Dermis blood vessel endothelial cell (primary cell): ENCODE results near the gene CHN1. TPM values are rescaled to one million over a fixed set of nuclear protein-coding genes. Genes with fewer than 3 reads are reported as not detected.

Experiments used
- DNase-seq: peaks from one replicate; pipeline ENCODE4 v3.0.0; 2010
- total RNA-seq: library from RNA; depleted of rRNA; stranded (reverse); fragments of >200 nt; gene quantifications from 2 replicates; pipeline ENCODE4 v1.2.3, GENCODE V29; 2014

CHN1 gene
- total RNA-seq, 1 donor from 2014 or later = 18.5 TPM

DNA sequence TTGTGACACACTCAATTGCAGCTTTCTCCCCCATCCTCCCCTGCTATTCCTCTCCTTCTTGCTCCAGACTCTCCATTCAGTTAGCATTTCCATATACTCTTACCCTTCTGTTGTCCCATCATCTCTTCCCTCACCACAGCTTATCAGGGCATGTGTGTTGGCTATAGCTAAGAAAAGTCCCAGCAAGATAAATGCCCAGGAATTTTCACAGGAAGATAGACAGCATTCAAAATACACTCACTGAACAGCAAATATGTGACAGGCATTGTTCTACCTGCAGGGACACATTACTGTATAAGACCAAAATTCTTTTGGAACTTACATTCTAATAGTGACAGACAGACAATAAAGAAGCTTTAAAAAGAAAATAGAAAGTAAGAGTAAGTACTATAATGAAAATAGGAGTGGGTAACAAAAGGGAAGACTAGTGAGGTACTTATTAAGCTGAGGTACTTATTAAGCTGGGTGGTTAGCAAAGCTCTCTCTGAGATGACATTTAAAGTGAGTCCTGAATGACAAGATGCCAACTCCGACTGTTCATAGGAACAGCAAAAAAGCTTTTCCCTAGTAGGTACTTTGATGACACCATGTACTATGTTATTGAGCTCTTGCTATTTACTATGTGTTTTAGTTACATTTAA is 86.2 kb downstream of the CHN1 start:
- DNase-seq = no peak

DNA sequence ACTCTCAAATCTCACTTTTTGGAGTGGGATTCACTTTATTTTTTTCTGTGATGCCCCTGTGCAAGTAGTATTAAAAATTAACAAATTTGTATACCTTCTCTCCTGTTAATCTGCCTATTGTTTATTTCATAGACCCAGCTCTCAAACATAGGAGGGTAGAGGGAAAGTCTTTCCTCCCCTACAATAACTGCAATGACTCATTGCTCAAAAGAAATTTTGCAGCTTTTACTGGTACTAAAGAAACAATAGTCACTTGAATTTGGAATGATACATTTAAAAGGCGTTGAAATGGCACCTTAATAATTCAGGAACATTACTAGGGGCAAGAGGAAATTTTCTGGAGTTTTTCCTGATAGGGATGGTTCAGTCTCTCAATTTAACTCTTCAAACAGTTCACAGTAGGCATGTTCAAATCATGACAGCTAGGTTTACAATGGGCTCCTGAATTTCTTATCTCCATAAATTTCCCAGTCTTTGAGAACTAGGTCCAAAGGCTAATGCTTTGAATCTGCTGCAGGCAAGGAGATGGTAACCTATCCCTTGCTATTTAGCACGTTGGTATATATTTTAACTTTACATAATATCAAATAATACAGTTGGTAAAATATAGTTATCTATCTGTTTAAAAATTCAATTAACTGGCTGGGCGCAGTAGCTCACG is 88.8 kb downstream of the CHN1 start:
- DNase-seq = peak; percentile 19

DNA sequence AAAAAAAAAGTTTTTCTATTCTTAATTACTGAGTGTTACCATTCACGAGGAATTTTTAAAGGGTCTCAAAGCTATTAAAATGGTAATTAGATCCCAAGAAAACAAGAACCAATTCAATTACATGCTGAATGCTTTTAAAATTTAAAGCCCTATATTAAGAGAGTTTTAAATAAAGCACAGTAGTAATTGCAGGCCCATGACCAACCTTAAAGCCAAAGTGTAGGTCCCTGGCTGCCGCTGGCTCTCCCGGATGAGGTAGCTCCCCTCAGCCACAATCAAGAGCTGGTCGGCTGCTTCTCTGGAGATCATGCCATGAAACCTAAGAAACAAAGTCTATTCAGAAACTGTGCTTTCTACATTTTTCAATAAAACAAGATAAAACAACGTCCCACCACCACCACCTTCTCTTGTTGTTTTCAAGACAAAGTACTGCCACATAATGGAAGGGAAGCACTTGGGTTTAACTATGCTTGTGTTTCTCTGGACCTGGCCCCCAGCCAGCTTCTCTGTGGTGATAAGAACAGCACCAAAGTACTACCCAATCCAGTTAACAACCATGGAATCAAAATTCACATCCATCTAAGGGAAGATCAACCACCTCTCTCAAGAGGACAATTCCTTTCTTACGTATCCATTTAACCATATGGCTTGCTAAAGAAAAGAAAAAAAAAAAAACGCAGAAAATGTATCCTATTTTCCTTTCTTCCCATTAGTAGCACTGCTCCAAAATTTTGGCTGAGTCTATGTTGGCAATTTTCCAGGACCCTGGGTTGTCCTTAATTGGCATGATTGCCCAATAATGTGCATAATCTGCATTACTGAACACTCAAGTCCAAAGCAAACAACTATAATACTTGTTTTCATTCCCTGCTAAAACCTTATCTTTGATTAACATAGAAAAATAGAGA is 90.1 kb downstream of the CHN1 start:
- peak; percentile 45 for DNase-seq

DNA sequence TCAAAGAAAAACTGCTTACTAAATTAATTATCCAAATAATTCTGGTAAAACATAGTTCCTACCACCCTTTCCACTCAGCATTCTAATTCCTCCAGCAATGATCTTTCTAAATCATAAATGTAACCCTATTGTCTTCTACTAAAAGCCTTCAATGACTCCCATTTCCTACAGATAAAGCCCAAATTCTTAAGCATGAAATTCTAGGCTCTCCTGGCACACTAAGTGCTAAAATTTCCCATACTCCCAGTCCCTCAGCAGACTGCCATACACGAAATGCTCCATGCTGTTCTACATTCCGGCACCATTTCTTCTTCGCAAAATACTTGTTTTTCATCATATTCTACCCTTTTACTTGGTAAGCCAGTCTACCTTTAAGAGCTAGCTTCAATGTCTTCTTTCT is 96.9 kb downstream of the CHN1 start:
- DNase-seq = no peak

DNA sequence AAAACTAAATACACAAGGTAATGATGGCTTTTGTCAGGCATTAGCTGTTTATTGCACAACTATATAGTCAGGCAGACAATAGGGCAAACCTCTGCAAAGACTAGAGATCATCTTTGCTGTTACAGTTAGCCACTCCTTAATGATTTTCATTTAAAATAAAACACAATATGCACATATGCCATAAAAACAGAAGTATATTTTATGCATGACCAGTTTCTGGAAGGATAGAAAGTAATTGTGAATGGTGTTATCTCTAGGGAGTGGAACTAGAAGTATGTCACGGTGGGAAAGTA is 102.0 kb downstream of the CHN1 start:
- DNase-seq = no peak

DNA sequence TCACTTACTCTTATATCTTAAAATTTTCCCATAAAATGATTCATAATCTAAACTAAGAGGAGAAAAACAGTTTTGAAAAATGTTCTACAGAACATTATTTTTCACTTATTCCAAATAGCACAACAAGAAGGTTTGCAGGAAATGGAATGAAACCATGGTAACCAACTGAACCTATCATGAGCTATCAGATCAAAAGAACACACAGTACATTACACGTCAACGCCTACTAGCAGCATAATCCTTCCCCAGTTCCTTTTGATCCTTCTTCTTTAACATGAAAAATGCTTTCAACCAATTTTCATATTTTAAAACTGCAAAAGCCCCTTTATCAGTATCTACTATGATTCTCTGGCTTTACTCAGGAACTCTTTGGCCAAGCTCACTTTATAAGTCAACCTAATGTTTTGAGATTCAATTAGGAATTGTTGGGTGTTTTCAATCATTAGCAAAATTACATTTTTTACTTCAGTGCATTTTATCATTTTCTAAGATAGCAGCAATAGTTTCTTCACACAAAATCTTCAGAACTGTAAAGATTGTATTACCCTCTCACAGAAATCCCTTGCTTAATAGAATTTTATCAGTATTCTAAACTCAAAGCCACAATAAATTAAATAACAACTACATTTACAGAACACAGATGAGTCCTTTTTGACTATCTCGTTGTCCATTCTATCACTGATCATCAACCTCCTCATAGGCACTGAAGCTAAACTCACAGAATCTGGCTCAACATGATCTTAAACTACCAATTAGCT is 102.5 kb downstream of the CHN1 start:
- DNase-seq = peak; percentile 60

DNA sequence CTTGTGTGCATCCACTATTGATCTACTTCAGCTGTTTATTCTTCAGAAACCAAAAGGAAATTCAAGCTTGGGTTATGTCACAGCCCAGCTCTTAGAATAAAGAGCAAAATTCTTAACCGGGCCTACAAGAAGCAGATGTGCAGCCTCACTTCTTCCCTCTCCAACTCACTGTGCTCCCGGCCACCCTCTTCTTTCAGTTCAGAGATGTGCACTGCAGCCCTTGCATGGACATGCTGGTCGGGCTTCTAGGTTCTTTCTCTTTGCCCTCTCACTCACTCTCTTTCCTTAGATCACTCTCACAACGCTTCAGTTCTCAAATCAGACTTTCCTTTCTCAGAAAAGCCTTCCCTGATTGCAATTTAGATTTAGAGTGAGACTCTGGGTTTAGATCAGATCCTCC is 104.1 kb downstream of the CHN1 start:
- no peak for DNase-seq

DNA sequence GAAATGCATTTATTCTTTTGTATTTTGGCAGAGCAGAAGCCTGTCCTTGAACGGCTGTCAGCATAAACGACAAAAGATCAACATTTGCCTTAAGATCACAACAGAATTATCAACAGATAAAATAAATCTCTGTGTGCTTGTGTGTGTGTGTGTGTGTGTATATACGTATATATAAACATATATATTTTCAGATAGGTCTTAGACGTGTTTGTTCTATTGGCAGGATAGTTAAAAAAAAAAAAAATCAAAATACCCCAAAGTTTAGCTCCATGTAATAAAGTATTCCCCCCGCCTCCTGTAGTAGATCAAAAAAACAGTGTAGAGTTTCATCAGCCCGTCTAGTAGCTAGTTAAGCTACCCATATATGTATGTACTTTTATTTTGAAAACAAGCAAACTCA is 107.9 kb downstream of the CHN1 start:
- DNase-seq = no peak

DNA sequence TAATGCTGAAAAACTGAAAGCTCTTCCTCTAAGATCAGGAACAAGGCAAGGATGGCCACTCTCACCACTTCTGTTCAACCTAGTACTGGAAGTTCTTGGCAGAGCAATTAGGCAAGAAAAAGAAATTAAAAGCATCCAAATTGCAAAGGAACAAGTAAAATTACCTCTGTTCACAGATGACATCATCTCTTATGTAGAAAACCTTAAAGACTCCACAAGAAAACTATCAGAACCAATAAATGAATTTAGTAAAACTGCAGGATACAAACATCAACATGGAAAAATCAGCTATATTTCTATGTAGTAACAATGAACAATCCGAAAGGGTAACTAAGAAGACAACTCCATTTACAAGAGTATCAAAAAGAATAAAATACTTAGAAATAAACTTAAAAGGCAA is 112.2 kb downstream of the CHN1 start:
- DNase-seq = no peak

DNA sequence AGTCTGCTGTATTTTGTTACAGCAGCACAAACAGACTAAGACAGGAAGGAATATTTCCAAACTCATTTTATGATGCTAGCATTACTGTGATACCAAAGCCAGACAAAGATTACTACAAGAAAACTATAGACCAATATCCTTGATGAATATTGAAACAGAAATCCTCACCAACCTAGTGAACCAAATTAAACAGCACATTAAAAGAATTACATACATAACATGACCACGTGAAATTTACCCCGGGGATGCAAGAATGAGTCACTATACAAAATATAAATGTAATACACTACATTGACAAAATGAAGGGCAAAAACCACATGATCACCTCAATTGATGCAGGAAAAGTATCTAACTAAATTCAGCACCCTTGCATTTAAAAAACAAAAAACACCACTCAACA is 112.6 kb downstream of the CHN1 start:
- no peak for DNase-seq

DNA sequence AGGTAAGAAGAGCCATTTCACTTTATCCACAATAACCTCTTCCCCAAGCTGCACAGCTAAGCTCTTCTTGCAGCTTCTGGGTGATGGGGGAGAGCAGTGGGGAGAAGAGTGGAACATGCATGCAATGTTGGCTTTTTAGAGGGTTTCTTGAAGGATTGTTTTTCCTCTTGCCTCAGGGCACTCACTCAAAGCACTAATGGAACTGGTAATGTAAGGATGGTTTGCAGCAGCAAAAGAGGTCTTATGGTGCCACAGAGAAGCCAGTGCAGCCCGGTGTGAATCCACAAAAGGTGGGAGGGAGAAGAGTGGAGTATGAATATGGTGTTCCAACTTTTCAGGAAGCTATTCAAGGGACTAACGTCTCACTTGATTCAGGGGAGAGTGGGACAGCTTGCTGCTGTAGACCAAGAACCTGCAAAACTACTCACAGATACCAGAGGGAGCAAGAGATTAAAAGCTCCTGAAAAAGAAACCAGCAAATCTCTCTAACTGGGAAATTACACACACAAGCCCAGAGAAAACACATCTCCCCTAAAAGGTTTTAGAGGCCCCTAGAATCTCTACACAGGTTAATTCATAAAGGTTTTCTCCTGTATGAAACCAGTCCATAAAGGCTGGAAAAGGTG is 116.4 kb downstream of the CHN1 start:
- DNase-seq = no peak

DNA sequence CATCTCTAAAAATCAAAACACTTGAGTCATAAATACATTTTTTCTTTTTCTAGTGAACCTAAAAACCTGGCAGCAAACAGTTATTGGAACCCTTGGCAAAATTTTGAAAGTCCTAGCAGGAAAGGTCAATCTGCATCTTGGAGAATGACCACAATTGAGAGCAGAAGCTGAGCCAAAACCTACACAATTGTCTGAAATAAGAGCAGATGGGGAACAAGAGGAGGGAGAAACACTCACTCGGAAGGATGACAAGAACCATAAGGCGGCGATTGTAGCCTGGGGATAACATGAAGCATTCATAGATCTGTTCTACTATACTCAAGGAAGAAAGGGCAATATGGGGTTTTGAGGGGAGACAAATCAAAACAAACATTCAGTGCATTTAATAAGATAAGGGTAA is 117.0 kb downstream of the CHN1 start:
- no peak for DNase-seq

DNA sequence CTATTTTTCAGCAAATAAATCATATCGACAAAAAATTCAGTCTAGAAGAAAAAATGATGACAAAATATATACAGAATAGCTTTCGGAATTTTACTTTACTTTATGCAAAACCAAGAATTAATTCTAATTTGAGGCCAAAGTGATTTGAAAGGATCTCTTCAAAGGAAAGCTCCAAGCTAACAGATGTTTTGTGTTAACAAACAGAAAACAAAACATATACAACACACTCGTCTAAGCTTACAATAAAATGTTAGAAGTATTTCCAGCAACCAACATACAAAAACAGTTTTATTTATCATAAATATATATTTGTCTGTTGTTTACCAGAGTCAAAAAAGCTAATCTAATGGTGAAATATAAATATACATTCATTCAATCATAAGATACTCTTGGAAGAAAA is 122.8 kb downstream of the CHN1 start:
- no peak for DNase-seq

DNA sequence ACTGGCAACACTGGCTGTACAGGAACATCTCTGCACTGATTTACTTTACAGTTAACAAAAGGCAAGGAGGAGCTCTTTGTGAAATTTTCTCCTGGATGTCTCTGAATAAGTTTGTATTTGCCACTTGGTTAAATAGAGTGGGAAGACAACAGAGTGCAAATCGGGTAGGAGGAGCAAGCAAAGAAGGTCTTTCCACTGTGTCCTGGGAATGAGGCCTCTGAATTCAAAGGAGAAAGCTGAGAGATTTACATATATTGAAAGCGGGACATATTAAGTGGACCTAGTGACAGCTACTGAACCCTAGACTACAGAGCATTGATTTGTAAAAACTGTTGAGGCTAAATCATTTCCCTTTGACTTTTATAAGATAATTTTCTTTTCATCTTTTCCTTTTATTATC is 123.5 kb downstream of the CHN1 start:
- DNase-seq = no peak

DNA sequence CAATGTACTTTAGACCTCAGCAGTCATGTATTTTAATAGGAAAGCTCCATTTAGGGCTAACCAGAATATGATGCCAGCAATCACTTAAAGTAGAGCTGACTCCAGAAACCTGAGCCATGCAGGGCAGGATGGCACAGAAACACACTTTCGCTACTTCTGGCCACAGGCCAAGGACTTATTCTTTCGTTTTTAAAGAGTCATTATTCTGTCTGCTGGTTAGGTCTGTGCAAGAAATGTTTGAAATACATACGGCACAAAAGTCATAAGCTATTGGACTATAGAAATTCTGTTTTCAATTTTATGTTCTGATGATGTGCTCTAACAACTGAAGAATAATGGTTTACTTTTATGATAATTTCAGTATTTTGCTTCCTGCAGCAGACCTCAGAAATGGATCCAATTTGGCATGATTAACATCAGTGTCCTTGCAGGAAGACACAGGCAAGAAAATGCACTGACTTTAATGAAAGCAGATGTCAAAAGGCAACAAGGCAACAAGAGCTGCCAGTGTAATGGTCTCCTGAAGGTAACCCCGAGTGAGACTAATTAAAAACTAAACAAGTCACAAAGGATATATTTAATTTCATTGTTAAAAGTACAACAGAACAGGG is 126.5 kb downstream of the CHN1 start:
- DNase-seq = peak; percentile 72

DNA sequence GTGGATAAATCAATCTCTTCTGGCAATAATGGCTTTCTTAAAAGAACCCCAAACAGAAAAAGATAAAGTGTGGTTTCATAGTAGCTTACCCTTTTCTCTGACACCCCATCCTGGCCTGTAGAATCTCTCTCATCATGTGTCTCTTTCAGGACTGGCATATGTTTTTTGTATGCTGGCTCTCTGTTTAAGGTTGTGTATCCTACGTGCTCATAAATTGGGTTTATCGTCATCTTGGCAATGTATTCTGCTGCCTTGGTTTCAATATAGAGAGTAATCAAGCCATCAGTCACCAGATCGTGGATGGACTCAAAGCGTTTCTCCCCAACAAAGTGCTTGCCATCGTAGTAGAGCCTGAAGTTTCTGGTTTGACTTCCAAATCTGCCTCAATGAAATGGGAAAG is 127.4 kb downstream of the CHN1 start:
- DNase-seq = no peak

DNA sequence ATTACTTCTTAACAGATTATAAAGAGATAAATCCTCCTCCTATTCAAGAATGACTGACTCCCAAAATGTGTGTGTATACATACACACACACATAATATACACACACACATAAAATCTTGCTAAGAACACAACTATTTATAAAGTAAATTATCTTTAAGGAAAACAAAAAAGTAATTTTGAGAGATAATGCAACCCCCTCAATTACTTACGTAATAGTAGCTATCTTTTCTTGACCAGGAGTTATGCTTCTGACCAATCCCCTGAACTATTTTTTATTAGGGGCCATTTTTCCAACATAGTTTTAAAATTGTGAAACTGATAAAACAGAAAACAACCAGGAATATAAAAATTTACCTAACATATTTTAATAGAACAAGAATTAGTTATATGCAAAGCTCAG is 127.9 kb downstream of the CHN1 start:
- DNase-seq = no peak

DNA sequence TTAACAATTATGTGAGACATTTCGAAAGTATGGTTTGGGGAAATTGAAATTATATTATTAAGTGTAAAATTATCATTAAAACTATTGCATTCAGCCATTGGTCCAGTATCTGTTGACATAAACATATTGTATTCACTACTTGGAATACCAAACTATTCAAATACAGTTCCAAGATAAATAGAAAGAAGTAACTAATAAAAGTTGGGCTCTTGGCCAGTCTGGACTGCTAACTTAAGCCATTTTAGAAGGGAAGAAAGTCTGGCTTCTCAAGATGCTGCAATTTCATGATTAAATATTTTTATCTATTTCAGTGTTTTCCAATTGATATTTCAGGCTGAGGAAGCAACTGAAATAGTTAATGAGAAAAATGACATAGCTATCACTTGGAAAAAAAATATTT is 131.1 kb downstream of the CHN1 start:
- DNase-seq = no peak

DNA sequence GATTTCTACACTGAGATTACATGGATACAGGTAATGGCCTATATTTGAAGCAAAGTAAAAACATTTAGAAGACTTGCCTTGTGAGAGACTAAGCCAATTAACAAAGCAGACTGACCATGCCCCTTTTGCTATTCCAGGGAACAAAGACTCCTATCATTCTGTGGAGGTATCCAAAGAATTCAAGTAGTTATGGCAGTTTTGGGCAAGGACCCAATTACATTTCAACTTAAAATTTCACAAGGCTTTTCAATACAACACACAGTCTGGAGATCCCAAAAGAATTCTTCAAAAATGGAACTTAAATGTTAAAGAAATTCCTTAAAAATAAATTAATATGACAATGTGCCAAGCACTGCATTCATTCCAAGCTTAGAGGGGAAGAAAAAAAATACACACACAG is 131.7 kb downstream of the CHN1 start:
- DNase-seq = no peak

DNA sequence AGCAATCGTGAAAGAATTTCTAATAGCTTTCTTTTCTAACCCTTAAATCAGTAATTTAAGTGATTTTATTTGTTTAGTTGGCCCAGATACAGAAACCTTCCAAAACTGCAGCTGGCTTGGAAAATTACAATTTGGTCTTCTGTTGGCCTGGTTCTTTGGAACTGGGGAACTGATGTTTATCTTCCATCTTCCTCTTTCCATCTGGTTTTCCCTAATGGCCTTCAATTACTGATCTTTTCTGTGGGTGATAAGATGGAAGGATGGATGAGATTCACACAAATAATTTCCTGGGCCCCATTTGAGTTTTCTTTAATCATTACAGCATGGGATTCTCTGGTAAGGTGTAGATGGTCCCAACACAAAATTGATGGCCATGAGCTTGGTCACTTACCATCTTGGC is 134.4 kb downstream of the CHN1 start:
- DNase-seq = no peak

DNA sequence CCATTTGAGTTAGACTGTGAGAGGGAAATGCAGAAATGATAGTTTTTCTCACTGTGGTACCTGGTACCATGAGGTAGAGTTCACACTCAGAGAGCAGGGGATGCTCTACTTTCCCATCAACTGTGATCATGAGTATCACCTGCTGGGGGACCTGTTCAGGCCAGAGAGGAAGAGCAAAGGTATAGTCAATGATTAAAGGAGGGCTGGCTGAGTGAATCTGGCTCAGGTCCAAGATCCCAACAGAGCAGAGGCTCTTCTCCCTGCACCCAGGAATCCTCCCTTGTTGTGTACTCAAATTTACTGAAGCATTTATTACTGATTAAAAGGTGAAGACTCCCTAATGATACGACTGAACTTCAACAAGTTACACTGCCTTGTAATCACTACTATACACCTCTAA is 136.3 kb downstream of the CHN1 start:
- DNase-seq = no peak

DNA sequence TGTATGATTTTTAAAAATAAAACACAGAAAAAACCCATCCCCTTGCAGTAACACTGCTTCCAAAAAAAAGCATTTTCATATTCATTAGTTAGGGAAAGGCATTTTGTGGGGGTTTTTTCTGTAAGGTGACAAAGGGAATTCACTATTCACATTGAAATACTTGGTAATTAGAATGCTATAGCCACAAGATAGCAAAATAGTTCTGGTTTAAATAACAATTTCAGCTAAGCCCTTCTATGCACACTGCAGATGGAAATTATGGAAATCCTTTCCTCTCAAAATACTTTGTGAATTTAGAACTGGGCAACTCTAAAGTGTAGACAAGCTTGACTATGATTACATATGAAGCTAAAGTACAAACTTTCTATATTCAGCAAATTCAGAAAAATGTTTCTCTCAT is 138.8 kb downstream of the CHN1 start:
- DNase-seq = no peak
